HG02884 (cell line): Measurements from ENCODE around the gene SPATC1L.

ENCODE experiments used
- ATAC-seq: cut with Tn5 transposase; IDR thresholded peaks from one replicate; pipeline ENCODE4 v1.9.1; 2021; ENCODE audit warnings: mild to moderate bottlenecking, moderate library complexity; ENCODE audit not compliant: unreplicated experiment

The SPATC1L gene

DNA sequence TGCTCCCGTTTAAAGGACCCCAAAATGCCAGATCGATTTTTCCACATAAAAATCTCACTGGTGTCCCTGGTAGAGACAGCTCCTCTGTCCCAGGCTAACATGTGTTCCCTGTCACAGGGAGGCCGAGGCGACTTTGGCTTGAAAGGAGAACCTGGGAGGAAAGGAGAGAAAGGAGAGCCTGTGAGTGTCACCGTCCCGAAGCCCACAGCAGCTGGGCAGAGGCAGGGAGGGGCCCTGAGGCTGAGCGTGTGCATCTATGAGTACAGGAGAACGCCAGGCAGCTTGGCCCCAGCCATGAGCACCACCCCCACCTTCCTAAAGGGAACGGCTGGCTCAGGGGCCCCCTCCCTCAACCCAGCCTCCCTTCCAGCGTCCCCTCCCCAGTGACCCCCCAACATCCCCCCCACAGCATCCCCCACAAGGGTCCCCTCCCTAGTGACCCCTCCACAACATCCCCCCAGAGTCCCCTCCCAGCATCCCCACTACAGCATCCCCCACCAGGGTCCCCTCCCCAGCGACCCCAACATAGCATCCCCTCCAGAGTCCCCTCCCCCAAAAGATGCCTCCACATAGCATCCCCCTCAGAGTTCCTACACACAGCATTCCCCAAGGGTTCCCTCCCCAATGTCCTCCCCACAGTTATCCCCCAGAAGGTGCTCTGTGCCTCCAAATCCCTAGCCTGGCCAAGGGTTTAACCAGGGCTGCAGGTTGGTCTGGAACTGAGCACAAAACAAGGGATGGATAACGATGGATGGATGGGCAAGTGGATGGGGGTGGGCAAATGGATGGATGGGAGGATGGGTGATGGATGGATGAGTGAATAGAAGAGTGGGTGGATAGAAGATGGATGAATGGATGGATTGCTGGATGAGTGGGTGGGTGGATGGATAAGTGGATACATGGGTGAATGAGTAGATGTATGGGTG lies 61.2 kb downstream of the SPATC1L start:
- no peak for ATAC-seq

DNA sequence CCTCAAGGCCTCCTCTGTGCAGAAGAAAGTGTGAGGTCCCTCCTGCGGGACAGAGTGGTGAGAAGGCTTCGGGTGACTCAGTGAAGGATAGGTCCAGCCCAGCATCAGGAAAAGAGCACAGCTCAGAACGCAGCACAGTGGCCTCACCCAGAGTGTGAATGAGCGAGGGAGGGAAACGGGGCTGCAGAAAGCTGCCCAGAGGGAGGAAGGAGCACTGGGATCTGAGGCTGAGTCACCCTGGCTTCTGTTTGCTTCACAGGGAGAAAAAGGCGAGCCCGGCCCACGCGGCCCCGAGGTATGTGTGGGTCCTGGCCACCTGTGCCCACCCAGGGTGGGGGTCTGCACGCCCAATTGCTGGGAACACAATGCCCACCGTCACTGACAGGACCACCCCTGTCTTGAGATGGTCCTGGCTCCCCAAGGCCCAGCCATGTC lies 62.0 kb downstream of the SPATC1L start:
- no peak for ATAC-seq

DNA sequence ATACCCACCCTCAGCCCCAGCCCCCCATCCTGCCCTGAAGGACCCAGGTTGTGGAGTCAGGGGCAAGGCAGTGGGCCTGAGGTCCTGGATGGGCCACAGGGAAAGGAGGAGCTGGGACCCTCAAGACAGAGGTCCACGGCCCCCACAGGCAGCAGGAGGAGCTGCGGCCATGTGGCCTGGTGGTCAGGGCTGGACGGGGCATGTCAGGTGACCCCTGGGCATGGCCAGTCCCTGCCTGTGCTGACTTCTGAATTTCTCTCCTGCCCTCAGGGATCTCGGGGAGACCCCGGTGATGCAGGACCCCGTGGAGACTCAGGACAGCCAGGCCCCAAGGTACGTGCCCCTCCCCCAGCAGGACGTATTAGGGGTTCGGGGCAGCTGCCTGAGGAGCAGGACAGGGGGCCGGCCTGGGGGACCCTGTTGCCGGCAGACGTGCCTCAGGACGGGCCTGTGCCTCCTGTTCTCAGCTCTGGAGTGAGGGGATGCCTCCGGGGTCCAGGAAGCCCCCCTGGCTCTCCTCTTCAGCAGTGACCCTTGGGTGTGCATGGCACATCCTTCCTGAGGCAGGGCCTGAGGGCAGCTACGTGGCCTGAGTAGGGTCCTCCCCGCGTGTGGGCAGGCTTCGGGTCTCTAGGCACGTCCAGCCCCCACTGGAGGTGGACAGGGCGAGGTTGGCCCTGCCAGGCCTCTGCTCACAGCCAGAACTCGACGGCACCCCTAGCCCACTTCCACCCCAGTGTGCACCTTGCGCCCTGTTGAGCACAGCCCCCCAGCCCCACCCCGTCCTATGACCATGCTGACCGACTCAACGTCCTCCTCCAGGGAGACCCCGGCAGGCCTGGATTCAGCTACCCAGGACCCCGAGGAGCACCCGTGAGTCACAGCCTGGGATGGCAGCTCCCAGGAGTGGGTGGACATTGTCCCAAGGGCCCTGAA lies 62.7 kb downstream of the SPATC1L start:
- no peak for ATAC-seq

DNA sequence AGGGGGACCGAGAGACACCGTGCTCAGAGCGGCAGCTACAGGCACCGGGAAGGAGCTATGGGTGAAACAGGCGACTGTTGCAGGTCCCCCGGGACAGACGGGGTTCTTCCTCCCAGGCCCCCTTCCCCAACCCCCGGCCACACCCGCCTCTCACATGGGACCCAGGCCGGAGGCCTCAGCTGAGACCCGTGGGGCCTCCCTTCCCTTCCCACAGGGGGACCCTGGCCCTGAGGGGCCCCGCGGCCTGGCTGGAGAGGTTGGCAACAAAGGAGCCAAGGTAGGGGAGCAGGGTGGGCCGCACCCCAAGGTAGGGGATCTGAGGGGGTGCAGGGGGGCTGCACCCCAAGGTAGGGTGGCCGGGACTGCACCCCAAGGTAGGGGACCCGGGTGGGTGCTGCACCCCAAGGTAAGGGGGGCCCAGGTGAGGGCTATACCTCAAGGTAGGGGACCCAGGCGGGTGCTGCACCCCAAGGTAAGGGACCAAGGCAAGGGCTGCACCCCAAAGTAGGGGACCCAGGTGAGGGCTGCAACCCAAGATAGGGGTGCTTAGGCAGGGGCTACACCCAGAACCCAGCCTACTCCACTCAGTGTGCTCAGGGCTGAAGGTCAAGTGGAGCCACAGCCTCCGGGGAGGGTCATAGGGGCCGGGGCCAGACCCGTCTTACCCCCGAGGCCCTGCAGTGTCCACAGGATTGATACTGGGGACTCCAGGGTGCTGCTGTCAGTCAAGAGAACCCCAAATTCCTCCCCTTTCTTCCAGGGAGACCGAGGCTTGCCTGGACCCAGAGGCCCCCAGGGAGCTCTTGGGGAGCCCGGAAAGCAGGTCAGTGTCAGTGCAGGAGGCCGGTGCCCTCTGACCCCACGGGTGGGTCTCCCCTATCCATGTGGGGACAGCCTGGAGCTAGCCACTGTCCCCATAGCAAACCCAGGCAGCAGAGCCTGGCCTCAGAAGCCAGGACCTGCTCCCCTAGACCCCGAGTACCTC lies 63.7 kb downstream of the SPATC1L start:
- no peak for ATAC-seq

DNA sequence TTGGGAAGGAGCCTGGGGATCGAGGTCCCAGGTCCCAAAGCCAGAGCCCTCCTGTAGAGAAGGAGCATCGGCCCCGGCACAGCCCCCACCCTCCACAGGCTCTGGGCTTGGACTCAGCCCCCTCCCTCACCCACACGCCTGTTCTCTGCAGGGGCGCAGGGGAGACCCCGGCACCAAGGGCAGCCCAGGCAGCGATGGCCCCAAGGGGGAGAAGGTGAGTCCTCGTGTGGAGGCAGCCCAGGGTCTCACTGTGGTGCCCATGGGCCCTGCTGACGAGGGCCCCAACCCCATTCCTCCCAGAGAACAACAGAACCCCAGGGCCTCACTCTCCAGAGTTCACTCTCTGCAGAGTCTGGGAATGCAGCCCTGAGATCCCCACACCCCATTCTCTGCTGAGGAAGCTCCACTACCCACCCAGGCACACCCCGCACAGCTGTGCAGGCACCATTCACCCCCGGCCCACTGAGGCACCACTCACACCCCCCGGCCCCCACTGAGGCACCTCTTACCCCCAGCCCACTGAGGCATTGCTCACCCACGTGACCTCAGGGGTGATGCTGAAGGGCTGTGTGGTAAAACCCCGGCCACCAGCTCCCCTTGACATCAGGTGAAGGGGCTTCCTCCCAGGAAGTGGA lies 64.5 kb downstream of the SPATC1L start:
- ATAC-seq, result no peak

DNA sequence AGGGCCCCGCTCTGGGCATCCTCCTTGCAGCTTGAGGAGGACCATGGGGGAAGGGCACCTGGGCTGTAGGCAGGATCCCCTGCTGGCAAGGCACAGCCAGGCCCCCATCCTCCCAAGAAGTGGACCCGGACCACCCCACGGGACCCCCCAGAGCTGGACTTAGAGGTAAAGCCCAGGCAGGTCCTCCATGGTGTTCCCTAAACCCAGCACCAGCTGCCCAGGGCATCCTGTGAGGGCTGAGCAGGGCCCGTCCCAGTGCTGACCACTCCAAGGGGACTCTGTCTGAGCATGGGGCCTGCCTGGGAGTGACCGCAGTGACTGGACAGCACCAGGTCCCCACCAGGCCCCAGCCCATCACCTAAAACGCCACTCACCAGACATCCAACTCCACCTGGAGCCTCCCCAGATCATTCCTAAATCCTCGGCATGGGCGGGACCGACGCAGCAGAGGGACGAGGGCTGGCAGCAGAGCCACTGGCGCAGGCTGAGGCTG lies 65.1 kb downstream of the SPATC1L start:
- ATAC-seq, result no peak

DNA sequence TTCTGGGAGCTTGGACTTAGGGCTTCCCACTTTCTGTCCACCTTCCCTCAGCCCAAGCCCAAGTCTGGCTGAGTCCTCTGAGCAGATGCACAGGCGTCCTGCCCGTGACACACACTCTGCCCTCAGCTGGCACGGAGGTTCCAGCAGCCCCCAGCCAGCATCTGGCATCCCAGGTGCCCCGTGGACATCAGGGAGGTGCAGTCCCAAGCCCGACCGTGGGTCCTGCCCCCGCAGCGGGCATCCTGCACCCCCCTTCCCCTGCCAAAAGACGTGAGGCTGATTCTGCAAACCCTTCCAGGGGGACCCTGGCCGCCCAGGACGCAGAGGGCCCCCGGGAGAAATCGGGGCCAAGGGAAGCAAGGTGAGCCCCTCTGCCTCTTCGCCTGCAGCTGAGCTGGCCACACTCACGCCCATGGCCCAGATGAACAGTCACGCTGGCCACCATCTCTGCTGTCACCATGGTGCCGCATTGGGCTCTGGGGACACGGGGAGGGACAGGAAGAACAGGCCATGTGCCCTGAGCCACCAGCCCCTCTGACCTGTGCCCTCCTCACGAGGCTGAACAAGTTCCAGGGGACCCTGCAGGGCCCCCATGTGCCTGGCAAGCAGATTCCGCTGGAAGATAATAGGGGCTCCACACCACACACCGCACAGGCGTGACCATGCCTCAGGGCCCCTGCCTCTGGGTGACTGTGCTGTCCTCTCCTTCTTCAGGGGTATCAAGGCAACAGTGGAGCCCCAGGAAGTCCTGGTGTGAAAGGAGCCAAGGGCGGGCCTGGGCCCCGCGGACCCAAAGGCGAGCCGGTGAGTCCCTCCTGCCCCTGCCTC lies 65.7 kb downstream of the SPATC1L start:
- no peak for ATAC-seq

DNA sequence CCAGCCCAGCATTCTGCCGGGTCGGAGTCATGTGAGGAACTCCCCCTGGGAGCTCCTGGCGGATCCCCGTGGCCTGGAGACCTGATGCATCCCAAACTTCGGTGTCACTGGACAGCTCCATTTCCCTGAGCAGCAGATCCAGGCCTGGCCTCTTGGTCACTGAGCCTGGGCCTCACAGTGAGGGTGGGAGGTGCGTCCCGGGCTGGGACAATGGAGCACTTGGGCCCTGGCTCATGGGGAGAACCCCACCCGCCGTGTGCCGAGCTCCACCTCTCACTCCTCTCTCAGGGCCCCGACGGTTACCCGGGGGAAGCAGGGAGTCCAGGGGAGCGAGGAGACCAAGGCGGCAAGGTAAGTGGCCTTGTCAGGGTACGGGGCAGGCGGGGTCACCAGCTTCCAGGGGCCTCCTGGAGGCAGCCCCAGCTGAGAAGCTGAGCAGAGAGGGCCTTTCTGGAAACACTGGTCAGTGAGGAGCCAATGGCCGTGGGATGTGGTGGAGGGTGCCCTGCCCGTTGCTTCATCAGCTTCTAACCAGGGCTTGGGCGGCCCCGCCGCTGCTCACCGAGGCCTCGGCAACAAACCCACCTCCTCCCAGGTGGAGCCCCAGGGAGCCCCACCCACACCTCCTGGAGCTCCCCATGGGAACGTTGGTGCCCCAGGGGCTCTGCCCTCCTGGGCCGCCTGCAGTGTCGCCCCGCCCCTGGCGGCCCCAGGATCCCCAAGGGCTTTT lies 66.5 kb downstream of the SPATC1L start:
- ATAC-seq, result no peak

DNA sequence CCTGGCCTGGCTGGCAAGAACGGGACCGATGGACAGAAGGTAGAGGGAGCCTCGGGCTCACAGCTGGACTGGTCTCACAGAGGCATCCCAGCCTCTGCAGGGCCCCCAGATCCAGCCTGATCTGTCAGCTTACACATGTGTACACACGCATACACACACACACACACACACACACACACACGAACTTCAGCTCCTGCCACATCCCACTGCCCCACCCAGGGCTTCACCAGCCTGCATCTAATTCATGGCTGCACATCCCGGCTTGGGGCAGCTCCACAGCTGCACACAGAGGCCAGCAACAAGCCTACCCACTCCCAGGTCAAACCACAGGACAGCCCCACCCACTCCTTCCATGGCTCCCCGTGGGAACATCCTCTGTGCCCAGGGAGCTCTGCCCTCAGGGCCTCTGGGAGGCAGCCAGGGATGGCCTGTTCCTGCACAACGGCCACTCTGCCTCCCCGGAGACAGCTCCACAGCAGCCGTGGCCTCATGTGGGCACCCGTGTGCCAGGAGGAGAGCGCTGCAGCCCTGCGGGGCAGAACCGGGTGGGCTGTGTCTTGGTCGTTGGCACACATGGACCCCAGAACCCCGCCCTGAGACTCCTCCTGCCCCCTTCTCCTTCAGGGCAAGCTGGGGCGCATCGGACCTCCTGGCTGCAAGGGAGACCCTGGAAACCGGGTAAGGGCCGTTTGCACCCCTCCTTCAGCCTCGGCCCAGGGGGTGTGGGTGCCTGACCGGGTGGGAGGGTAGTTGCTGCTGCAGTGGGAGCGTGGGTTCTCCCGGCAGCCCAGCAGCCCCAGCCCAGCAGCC lies 67.3 kb downstream of the SPATC1L start:
- ATAC-seq, result no peak

DNA sequence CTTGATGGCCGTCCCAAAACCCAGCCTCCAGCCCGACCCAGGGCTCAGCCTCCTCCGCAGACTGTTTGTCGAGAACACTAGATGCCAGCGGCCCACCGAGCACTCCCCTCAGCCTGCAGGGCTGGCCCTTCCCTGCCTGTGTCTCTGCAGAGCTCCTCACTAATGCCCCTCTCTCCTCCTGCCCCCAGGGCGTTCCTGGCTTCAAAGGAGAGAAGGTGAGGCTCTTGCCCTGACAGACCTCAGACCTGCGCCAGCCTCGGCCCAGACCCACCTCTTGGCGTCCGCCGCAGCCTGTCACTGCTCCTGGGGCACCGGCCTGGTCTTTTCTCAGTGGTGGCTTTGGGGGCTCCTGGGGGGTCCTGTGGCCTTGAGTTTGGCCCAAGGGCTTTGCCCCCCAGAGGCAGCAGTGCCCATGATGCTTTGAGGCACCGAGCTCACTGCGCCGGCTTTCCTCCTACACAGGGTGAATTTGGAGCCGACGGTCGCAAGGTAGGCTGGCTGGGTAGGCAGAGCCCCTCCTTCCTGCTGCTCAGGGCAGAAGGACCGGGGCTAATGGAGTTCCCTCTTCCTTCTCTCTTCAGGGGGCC lies 68.0 kb downstream of the SPATC1L start:
- no peak for ATAC-seq

DNA sequence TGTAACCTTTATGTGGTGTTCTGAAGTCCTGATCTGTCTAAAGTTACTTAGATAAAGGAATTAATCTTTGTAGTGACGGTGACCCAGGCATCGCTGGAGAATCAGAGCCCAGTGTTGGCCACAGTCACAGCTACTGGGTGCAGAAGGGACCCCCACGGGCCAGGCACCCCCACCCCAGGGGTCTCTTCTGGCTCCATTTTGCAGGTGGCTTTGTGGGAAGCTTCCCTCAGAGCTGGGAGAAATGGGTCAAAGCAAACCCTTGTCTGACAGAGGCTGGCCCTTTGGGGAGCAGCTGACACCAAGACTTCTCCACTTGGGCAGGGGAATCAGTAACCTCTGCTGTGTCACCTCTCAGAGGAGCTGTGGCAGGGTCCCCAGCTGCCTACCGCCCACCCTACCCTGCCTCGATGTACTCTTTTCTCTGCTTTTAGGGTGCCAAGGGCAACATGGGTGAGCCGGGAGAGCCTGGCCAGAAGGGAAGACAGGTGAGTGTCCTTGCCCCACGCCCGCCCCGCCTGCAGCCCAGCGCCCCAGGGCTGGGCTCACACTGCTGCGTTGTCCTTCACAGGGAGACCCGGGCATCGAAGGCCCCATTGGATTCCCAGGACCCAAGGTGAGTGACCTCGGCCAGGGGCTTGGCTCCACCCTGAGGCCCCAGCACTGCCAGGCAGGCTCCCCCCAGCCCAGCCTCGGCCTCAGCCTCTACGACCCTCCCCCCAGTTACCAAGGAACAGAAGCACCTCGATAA lies 68.6 kb downstream of the SPATC1L start:
- no peak for ATAC-seq

DNA sequence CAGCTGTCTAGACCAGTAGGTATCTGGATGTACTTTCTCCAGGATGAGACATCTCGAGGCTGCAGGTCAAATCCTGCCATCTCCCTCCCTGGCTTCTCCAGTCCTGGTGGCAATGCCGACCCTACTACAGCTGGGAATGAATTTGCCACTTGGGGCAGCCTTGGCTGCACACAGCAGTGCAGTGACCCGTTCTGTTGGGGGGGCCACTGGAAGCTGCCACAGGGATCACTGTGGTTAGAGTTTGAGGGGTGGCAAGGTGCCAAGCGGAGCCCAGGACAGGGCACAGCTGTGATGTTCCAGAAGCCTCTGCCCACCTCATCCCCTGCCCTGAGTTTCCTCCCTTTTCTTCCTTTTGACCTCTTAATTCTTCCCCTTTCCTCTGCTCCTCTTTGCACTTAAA lies 69.3 kb downstream of the SPATC1L start:
- ATAC-seq, result no peak

DNA sequence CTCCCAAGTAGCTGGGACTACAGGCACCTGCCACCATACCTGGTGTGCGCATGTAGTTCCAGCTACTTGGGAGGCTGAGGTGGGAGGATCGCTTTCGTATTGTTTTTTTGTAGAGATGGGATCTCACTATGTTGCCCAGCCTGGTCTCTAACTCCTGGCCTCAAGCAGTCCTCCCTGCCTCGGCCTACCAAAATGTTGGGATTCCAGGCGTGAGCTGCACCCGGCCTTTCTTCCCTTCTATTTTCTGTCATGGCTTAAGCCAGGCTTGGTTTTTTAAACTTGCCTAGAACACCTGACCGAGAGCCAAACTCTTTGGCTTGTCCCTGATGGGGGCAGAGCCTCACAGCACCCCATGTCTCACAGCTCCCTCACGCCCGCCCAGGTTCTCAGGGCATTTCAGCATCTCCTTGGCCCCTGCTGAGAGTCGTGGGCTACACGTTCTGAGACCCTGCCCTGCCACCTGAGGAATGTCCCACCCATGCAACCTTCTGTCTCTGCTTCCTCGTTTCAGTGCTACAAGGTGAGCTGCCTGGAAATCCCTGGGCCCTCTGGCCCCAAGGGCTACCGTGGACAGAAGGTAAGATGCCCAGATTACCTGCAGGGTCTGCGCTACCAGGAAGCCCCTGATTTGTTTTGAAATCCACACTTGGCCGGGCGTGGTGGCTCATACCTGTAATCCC lies 70.6 kb downstream of the SPATC1L start:
- no peak for ATAC-seq

DNA sequence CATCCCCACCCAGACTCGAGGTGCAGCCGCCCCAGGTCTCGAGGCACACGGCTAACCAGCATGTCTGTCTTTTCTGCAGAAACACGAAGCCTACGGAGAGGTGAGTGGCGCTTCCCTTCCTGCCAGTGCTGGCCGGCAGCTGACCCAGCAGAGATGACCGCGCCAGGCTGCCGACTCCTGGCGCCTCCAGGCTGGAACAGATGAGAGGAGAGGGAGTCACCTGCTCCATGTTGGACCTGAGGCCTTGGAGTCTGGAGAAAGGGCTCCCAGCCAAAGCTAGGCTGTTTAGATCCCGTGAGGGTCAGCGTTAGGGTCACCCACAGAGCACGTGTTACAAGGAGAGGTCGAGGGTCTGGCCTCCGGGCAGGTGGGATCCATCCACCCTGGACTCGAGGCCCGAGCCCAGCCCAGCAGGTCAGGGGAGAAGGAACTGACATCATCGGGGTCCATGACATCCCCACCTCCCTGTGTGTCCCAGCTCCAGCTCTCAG lies 71.5 kb downstream of the SPATC1L start:
- ATAC-seq, result no peak

DNA sequence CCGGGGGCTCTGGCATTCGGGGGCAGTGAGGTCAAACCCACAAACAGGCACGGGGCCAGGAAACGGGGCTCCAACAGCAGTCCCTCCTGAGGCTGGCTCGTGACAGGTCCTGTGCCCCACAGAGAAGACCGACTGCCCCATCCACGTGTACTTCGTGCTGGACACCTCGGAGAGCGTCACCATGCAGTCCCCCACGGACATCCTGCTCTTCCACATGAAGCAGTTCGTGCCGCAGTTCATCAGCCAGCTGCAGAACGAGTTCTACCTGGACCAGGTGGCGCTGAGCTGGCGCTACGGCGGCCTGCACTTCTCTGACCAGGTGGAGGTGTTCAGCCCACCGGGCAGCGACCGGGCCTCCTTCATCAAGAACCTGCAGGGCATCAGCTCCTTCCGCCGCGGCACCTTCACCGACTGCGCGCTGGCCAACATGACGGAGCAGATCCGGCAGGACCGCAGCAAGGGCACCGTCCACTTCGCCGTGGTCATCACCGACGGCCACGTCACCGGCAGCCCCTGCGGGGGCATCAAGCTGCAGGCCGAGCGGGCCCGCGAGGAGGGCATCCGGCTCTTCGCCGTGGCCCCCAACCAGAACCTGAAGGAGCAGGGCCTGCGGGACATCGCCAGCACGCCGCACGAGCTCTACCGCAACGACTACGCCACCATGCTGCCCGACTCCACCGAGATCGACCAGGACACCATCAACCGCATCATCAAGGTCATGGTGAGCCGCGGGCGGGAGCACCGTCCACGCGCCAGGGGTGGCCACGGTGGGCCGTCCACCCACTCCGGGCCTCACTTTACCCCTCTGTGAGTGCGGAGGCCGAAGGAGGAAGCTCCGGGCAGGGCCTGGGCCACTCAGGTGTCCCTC lies 72.2 kb downstream of the SPATC1L start:
- no peak for ATAC-seq
